Measurements from ENCODE around the gene IL37.
A peak's percentile ranks its signal among the peaks of the same experiment; 100 is the strongest.
"Not testable (repeated sequence)": the region's sequence is repeated elsewhere in the genome, so short reads cannot be mapped to it uniquely, and the experiment has no call there.

The IL37 gene

GRCh38 chr2:112923967-112924338, 13.0 kb downstream of the IL37 start:
- no peak for DNase-seq

GRCh38 chr2:112924360-112924759, 13.4 kb downstream of the IL37 start:
- no peak for DNase-seq

- no peak for DNase-seq
These were observed 13.9 kb downstream of the IL37 start for GRCh38 chr2:112924821-112925220.

- DNase-seq: no peak
These were observed 15.7 kb downstream of the IL37 start for GRCh38 chr2:112926707-112927106.

GRCh38 chr2:112927745-112928144, 16.8 kb downstream of the IL37 start:
- no peak for DNase-seq

GRCh38 chr2:112933261-112933660, 22.3 kb downstream of the IL37 start:
- DNase-seq: no peak

GRCh38 chr2:112934117-112934516, 23.2 kb downstream of the IL37 start:
- DNase-seq: not testable (repeated sequence)

- no peak for DNase-seq
These were observed 25.9 kb downstream of the IL37 start for GRCh38 chr2:112936927-112937232.

GRCh38 chr2:112938904-112939303, 27.9 kb downstream of the IL37 start:
- no peak for DNase-seq

GRCh38 chr2:112939425-112939824, 28.5 kb downstream of the IL37 start:
- no peak for DNase-seq

GRCh38 chr2:112940859-112941625, 30.1 kb downstream of the IL37 start:
- DNase-seq: no peak

- peak; percentile 34 for DNase-seq
These were observed 31.0 kb downstream of the IL37 start for GRCh38 chr2:112941753-112942653.

GRCh38 chr2:112942654-112943002, 31.7 kb downstream of the IL37 start:
- DNase-seq: no peak

GRCh38 chr2:112944971-112945370, 34.0 kb downstream of the IL37 start:
- no peak for DNase-seq

GRCh38 chr2:112946086-112946485, 35.1 kb downstream of the IL37 start:
- DNase-seq: no peak

- no peak for DNase-seq
These were observed 36.4 kb downstream of the IL37 start for GRCh38 chr2:112947374-112947773.

GRCh38 chr2:112949456-112949855, 38.5 kb downstream of the IL37 start:
- DNase-seq: no peak

GRCh38 chr2:112954364-112954763, 43.4 kb downstream of the IL37 start:
- DNase-seq: no peak

GRCh38 chr2:112957511-112957910, 46.5 kb downstream of the IL37 start:
- no peak for DNase-seq

- peak; percentile 3 for DNase-seq
These were observed 47.6 kb downstream of the IL37 start for GRCh38 chr2:112958428-112959108.

GRCh38 chr2:112959109-112959812, 48.3 kb downstream of the IL37 start:
- DNase-seq: no peak

- DNase-seq: no peak
These were observed 49.4 kb downstream of the IL37 start for GRCh38 chr2:112960230-112960825.
